WTC11 (cell line): ENCODE results near the gene DHRS7B.

ENCODE experiments used
- FOXK1 ChIP-seq: sonication (generic); formaldehyde crosslinking; IDR thresholded peaks from 2 replicates; pipeline ENCODE4 v1.8.0; 2022; ENCODE audit warnings: mild to moderate bottlenecking, moderate library complexity, missing genetic modification reagents
- NR2C2 ChIP-seq: sonication (generic); formaldehyde crosslinking; IDR thresholded peaks from 2 replicates; pipeline ENCODE4 v1.8.0; 2022; ENCODE audit warnings: mild to moderate bottlenecking, missing genetic modification reagents
- OVOL2 ChIP-seq: fragments of 250-450 bp; sonication (Bioruptor Pico); IDR thresholded peaks from 2 replicates; pipeline ENCODE4 v1.9.0; 2021; ENCODE audit warnings: mild to moderate bottlenecking, borderline replicate concordance
- RELA ChIP-seq: sonication (generic); formaldehyde crosslinking; IDR thresholded peaks from 2 replicates; pipeline ENCODE4 v1.8.1; 2022; ENCODE audit warnings: missing genetic modification reagents, mild to moderate bottlenecking, borderline replicate concordance
- ZNF121 ChIP-seq: sonication (generic); formaldehyde crosslinking; IDR thresholded peaks from 2 replicates; pipeline ENCODE4 v1.8.0; 2023; ENCODE audit warnings: missing genetic modification reagents
- TF ChIP-seq, protein P1 (sequence below): fragments of 200-600 bp; IDR thresholded peaks from 2 replicates; pipeline ENCODE4 v1.8.0; 2022; ENCODE audit warnings: antibody characterized with exemption
- TF ChIP-seq, protein P2 (sequence below): sonication (generic); formaldehyde crosslinking; IDR thresholded peaks from 2 replicates; pipeline ENCODE4 v1.8.0; 2022; ENCODE audit warnings: mild to moderate bottlenecking, missing genetic modification reagents
- TF ChIP-seq, protein P3 (sequence below): sonication (generic); formaldehyde crosslinking; IDR thresholded peaks from 2 replicates; pipeline ENCODE4 v1.8.1; 2022; ENCODE audit warnings: mild to moderate bottlenecking, missing genetic modification reagents, moderate library complexity, borderline replicate concordance
- TF ChIP-seq, protein P4 (sequence below): sonication (generic); formaldehyde crosslinking; IDR thresholded peaks from 2 replicates; pipeline ENCODE4 v1.8.1; 2022; ENCODE audit warnings: missing genetic modification reagents, borderline replicate concordance
- TF ChIP-seq, protein P5 (sequence below): sonication (generic); formaldehyde crosslinking; IDR thresholded peaks from 2 replicates; pipeline ENCODE4 v1.8.1; 2022; ENCODE audit warnings: low read depth, mild to moderate bottlenecking, moderate library complexity, missing genetic modification reagents, borderline replicate concordance

DNA sequence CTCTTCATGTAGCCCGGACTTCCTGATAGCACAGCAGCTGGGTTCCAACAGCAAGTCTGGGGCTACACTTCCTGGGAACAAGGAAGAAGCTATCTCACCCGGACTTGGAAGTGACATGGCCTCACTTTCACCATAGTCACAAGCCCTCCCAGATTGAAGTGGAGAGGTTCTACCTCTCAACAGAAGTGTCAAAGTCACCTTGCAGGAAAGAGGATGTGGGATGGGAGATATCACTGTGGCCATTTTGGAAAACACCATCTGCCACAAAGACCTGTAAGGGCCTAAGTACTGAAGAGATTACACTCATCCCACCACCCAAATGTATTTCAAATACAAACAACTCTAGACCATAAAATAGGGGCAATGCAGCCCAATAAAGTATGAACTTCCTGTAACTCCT, 29.9 kb upstream of the DHRS7B start:
- TF ChIP-seq, protein P1, sequence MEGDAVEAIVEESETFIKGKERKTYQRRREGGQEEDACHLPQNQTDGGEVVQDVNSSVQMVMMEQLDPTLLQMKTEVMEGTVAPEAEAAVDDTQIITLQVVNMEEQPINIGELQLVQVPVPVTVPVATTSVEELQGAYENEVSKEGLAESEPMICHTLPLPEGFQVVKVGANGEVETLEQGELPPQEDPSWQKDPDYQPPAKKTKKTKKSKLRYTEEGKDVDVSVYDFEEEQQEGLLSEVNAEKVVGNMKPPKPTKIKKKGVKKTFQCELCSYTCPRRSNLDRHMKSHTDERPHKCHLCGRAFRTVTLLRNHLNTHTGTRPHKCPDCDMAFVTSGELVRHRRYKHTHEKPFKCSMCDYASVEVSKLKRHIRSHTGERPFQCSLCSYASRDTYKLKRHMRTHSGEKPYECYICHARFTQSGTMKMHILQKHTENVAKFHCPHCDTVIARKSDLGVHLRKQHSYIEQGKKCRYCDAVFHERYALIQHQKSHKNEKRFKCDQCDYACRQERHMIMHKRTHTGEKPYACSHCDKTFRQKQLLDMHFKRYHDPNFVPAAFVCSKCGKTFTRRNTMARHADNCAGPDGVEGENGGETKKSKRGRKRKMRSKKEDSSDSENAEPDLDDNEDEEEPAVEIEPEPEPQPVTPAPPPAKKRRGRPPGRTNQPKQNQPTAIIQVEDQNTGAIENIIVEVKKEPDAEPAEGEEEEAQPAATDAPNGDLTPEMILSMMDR, result no peak
- TF ChIP-seq OVOL2 (CRISPR knock-in tag), result no peak
- TF ChIP-seq, protein P2, sequence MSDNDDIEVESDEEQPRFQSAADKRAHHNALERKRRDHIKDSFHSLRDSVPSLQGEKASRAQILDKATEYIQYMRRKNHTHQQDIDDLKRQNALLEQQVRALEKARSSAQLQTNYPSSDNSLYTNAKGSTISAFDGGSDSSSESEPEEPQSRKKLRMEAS (CRISPR knock-in tag), result no peak
- no peak for TF ChIP-seq FOXK1 (CRISPR knock-in tag)
- TF ChIP-seq NR2C2 (CRISPR knock-in tag), result no peak
- TF ChIP-seq, protein P3, sequence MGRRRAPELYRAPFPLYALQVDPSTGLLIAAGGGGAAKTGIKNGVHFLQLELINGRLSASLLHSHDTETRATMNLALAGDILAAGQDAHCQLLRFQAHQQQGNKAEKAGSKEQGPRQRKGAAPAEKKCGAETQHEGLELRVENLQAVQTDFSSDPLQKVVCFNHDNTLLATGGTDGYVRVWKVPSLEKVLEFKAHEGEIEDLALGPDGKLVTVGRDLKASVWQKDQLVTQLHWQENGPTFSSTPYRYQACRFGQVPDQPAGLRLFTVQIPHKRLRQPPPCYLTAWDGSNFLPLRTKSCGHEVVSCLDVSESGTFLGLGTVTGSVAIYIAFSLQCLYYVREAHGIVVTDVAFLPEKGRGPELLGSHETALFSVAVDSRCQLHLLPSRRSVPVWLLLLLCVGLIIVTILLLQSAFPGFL, result no peak
- TF ChIP-seq RELA (CRISPR knock-in tag), result no peak
- TF ChIP-seq, protein P4, sequence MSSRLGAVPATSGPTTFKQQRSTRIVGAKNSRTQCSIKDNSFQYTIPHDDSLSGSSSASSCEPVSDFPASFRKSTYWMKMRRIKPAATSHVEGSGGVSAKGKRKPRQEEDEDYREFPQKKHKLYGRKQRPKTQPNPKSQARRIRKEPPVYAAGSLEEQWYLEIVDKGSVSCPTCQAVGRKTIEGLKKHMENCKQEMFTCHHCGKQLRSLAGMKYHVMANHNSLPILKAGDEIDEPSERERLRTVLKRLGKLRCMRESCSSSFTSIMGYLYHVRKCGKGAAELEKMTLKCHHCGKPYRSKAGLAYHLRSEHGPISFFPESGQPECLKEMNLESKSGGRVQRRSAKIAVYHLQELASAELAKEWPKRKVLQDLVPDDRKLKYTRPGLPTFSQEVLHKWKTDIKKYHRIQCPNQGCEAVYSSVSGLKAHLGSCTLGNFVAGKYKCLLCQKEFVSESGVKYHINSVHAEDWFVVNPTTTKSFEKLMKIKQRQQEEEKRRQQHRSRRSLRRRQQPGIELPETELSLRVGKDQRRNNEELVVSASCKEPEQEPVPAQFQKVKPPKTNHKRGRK, result no peak
- no peak for TF ChIP-seq ZNF121 (CRISPR knock-in tag)
- TF ChIP-seq, protein P5, sequence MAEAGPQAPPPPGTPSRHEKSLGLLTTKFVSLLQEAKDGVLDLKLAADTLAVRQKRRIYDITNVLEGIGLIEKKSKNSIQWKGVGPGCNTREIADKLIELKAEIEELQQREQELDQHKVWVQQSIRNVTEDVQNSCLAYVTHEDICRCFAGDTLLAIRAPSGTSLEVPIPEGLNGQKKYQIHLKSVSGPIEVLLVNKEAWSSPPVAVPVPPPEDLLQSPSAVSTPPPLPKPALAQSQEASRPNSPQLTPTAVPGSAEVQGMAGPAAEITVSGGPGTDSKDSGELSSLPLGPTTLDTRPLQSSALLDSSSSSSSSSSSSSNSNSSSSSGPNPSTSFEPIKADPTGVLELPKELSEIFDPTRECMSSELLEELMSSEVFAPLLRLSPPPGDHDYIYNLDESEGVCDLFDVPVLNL (CRISPR knock-in tag), result no peak
